GM12892 (cell line): ENCODE results near the gene PADI3.
A peak's percentile ranks its signal among the peaks of the same experiment; 100 is the strongest.

Experiments used
- DNase-seq: peaks from one replicate; pipeline ENCODE4 v3.0.0; 2011; ENCODE audit not compliant: insufficient read length
- FAIRE-seq: peaks from 2 replicates; lab custom pipeline; 2011; peaks lifted over from hg19 to GRCh38; lab: Jason Lieb, UNC
- POLR2A ChIP-seq: IDR thresholded peaks from 2 replicates; pipeline ENCODE4 v1.6.1; 2011; ENCODE audit warnings: low read depth, low read length, control low read depth
- POLR2AphosphoS5 ChIP-seq: IDR thresholded peaks from 2 replicates; pipeline ENCODE4 v1.6.1; 2011; ENCODE audit warnings: low read depth, low read length, control low read depth
- TAF1 ChIP-seq: IDR thresholded peaks from 2 replicates; pipeline ENCODE4 v1.6.1; 2011; ENCODE audit warnings: low read depth, mild to moderate bottlenecking, control low read depth, low read length, borderline replicate concordance

Gene PADI3

DNA sequence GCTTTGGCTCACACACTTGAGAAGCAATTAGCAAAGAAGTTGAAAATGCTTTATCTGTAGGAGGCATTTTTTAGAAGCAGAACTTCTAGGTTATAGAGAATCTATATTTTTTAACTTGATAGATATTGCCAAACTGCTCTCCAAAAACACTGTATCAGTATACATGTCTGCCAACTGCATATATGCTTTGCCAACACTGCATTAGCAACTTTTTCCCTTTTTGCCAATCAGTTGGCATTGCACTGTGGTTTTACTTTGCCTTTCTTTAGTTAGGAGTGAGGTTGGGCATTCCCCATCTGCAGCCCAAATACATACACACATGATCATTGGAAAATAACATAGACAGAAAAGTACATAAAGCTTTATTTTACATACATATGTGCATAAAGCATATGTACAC, 15.0 kb downstream of the PADI3 start:
- no peak for TF ChIP-seq TAF1
- TF ChIP-seq POLR2AphosphoS5: no peak
- no peak for TF ChIP-seq POLR2A
- FAIRE-seq (no peak), DNase-seq (no peak)

DNA sequence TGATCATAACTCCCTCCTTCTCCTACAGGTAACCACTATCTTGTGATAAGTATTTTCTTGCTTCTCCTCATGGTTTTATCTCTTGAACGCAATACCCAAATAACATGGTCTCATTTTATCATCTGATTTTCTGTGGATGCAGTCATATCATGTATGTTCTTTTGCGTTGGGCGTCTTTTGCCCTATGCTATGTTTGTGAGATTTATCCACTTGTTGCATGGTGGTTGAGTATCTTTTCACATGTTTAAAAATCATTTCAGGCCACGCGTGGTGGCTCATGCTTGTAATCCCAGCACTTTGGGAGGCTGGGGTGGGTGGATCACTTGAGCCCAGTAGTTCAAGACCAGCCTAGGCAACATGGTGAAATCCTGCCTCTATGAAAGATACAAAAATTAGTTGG, 15.6 kb downstream of the PADI3 start:
- TF ChIP-seq POLR2A (no peak), TAF1 (no peak), POLR2AphosphoS5 (no peak)
- DNase-seq (no peak), FAIRE-seq (no peak)

DNA sequence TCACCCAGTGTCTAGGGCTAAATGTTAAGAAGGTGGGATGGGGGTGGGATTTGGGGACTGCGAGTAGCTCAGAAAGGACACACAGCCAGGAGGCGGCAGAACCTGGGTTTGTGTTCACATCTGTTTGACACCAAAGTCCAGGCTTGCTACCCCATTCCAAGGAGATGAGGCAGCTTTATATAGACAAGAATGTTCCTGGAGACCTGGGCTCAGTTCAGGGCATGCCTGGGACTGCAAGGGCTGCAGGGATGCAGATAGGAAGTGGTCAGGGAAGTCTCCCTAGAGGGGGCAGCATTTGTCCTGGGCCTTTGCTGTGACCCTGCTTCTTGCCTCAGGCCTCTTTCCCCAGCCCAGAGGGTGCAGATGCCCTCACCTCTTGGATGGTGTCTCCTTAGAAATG, 16.3 kb downstream of the PADI3 start:
- no peak for FAIRE-seq
- TF ChIP-seq POLR2AphosphoS5 (no peak), POLR2A (no peak), TAF1 (no peak)
- DNase-seq: no peak

DNA sequence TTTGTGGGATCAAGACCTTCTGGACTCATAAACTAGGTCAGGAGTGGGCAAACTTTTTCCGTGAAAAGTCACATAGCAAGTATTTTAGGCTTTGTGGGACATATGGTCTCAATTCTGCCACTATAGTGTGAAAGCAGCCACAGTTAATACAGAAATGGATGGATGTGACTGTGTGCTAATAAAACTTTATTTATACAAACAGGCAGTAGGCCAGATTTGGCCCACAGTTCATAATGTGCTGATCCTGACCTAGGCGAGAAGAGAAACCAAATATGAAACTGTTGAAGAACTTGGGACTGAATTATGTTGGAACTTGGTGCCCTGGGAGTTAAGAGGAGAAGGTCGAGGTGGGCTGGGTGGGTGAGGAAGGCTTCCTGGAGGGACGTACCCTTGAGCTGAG, 17.1 kb downstream of the PADI3 start:
- TF ChIP-seq POLR2AphosphoS5: no peak
- no peak for TF ChIP-seq TAF1
- TF ChIP-seq POLR2A: no peak
- FAIRE-seq (no peak), DNase-seq (no peak)

DNA sequence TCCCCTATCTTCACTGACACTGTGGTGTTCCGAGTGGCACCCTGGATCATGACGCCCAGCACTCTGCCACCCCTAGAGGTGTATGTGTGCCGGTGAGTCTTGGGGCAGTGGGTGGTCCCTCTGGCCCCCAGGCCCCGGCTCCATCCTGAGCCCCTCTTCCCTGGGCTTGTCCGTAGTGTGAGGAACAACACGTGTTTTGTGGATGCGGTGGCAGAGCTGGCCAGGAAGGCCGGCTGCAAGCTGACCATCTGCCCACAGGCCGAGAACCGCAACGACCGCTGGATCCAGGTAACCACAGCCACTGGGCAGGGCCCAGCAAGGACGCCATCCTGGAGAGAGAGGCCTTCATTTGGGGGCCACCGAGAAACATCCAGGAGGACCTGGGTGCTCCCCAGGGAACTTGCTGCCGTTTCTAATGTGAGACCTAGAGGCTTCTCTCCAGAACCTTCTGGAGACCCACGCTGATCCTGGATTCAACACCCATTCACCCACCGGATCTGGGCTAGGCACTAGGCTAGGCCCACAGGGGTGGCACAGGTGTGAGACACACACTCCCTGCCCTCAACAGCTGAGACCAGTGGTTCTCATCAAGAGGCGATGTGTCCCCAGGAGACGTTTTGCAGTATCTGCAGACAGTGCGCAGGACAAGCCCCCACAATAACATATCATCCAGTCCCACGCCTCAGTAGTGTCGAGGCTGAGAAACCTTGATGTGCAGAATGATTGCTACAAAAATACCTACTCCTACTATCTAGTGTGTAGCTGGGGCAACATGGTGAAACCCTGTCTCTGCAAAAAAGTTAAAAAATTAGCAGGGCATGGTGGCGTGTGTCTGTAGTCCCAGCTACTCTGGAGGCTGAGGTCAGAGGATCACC, 22.2 kb downstream of the PADI3 start:
- DNase-seq: no peak
- FAIRE-seq: no peak
- TF ChIP-seq POLR2AphosphoS5 (no peak), POLR2A (no peak), TAF1 (no peak)

DNA sequence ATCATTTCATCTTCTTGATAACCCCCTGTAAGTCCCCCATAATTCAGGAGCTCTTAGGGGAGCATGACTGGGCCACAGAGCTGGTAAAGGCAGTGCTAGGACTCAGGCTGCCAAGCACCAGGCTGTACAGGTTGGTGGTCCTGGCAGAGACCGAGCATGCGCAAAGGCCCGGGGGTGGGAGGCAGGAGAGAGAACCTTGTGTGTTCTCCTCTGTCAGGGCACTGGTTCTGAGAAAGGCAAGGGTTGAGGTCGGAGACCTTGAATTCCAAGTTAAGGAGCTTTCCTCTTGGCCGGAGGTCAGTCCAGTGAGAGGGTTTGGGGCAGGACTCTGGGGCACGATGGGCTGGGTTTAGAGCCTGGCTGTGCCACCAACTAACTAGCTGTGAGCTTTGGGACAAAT, 23.2 kb downstream of the PADI3 start:
- DNase-seq (no peak), FAIRE-seq (no peak)
- TF ChIP-seq TAF1: no peak
- no peak for TF ChIP-seq POLR2A
- no peak for TF ChIP-seq POLR2AphosphoS5

DNA sequence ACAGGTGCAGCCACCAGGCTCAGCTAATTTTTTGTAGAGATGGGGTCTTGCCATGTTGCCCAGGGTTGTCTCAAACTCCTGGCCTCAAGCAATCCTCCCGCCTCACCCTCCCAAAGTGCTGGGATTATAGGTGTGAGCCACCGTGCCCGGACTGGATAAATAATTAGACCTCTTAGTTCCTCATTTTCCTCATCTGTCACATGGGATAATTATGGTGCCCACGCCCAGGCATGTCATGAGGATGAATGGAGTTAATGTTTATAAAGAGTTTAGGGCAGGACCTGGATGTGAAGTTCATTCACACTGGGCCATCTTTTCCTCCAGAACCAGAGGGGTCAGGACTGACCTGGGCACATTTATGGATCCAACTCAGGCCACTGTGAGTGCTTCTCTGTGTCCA, 23.7 kb downstream of the PADI3 start:
- DNase-seq (no peak), FAIRE-seq (no peak)
- TF ChIP-seq TAF1 (no peak), POLR2A (no peak), POLR2AphosphoS5 (no peak)

DNA sequence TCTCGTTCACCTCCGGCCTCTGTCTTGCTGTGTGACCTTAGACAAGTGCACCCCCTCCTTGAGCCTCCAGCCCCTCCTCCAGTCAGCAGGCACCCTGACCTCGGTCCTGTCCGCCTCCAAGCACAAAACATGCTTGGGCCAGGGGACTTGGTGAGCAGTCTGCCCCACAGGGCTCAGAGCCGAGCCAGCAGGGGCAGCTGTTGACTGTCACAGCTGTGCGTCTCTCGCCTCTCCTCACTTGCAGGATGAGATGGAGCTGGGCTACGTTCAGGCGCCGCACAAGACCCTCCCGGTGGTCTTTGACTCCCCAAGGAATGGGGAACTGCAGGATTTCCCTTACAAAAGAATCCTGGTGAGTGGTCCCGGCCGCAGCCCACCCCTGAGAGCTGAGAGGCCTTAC, 24.2 kb downstream of the PADI3 start:
- FAIRE-seq (no peak), DNase-seq (no peak)
- TF ChIP-seq POLR2AphosphoS5 (no peak), TAF1 (no peak), POLR2A (no peak)

DNA sequence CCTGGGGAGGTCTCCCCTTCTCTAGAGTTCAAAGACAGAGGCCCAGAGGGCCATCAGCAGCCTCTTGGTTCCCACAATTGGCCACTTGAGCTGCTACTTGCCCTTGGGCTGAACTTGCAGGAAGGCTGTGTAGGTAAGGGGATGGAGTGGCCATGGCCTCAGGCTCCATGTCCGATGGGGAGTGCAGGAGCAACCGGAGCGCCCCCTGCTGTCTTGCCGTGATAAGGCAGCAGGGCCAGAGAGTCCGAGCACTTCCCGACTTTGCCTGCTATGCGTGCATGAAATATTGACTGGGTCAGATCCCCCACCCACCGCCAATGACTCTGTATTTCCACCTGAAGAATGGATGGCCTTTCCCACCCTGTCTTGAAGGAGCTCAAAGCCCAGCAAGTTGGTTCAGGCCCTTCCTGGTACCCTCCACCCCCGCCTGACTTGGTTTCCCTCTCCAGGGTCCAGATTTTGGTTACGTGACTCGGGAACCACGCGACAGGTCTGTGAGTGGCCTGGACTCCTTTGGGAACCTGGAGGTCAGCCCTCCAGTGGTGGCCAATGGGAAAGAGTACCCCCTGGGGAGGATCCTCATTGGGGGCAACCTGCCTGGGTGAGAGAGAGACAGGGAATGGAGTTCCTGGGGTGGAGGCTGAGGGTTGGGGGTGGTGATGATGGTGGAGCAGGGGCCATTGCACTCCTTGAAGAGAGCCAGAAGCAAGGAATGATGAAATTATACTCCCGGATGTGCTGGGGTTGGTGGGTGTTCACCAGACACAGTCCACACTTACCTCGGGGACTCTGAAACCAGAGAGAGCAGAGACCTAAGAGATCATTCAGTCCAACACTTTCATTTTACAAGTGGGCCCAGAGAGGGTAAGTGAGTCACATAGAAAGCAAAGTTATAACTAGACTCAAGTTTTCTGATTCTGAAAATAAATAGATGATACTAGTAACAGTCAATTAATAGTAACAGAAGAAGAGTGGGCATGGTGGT, 25.6 kb downstream of the PADI3 start:
- DNase-seq (peak; percentile 60), FAIRE-seq (peak; percentile 87)
- TF ChIP-seq POLR2A: no peak
- TF ChIP-seq TAF1: no peak
- TF ChIP-seq POLR2AphosphoS5: no peak

DNA sequence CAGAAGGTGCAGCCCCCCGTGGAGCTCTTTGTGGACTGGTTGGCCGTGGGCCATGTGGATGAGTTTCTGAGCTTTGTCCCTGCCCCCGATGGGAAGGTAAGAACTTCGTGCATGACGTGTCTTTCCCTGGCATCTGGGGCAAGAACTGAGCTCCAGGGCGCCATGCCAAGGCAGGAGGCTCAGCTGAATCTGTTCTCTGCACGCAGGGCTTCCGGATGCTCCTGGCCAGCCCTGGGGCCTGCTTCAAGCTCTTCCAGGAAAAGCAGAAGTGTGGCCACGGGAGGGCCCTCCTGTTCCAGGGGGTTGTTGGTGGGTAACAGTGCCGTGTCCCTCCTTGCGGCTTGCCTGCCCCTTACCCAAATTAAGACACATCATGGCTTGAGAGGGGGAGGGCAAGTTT, 27.7 kb downstream of the PADI3 start:
- no peak for DNase-seq
- TF ChIP-seq POLR2AphosphoS5: no peak
- no peak for TF ChIP-seq TAF1
- no peak for TF ChIP-seq POLR2A
- no peak for FAIRE-seq

DNA sequence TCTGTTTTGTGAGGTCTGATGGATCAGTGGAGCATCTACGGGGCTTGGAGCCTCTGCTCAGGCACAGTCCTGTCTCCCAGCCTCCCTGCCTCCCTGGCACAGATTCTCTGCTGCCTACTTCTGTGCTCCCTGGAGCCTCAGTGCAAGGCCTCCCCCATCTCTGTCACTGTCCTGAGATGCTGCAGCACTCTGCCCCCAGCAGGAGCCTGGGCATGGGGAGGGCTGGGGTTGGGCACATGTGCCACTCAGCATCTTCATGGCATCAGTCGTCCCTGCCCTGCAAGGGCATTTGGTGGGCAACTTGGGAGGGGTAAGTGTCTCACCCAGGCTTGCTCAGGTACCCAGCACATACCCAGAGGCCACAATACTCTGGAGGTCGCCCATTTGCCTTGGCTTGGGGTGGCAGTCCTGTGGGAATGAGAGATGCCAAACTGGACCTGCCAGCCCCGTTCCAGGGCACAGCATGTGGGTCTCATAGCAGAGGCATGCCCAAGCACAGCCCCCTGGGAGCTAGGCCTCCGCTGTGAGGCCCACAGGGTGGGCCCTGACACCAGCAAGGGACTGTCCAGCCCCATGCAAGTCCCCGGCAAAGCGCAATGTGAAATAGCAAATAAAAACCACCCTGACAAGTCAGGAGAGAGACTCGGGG, 28.7 kb downstream of the PADI3 start:
- DNase-seq: no peak
- TF ChIP-seq POLR2A (no peak), POLR2AphosphoS5 (no peak), TAF1 (no peak)
- no peak for FAIRE-seq

DNA sequence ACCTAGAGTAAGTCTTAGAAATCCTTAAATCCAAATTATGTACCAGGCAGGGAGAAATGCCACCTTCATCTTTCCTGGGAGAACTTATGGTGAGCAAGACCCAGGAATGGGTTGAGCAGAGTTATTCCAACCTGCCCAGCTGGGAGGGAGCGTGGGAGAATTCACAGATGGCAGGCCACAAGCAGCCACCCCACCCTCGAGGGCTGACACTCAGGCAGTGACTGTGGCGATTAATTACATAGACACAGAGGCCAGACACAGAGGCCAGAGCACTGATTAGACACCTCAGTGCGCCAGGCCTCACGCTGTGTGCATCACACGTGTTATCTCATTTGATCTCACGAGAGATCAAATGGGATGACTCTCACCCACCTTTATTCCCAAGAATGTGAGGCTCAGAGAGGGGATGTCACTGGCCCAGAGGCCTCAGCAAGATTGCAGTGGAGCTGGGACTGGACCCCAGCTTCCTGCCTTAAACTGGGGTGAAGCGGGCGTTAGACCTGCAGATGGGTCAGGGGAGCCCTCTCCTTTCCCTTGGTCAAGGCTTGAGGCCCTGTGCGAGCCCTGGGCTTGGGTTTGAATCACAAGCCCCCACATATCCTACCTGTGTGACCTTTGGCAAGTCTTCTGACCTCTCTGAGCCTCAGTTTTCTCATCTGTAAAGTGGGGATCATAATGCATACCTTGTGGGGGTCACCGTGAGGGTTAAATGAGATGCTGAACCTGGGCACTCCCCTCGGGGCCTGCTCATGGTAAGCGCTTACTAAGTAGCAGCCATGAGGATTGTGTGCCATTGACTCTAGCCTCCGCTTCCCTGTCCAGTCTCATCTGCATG, 30.3 kb downstream of the PADI3 start:
- no peak for TF ChIP-seq POLR2A
- no peak for TF ChIP-seq POLR2AphosphoS5
- TF ChIP-seq TAF1: no peak
- FAIRE-seq: no peak
- no peak for DNase-seq
